B cell (primary cell): ENCODE measurements around the gene FXYD3. TPM values are rescaled to one million over a fixed set of nuclear protein-coding genes. Genes with fewer than 3 reads are reported as not detected.

Source experiments
- ATAC-seq: fragments of 200-7000 bp; cut with Tn5 transposase; one replicate; pipeline ENCODE4 v1.10.0; 2021; ENCODE audit warnings: low read depth, mild to moderate bottlenecking, moderate number of reproducible peaks, moderate library complexity
- CTCF ChIA-PET: fragments of 350-600 bp; sonication (Branson Sonifier 250); formaldehyde crosslinking; loops from one replicate; lab custom pipeline; 2021; ENCODE audit warnings: antibody characterized with exemption, inconsistent platforms; lab: Charles Lee
- POLR2A ChIA-PET: fragments of 350-600 bp; sonication (Branson Sonifier 250); formaldehyde crosslinking; loops from one replicate; lab custom pipeline; 2021; ENCODE audit warnings: antibody characterized with exemption; lab: Charles Lee
- DNase-seq: peaks from one replicate; pipeline ENCODE4 v3.0.0; 2013
- H2AFZ ChIP-seq: 2 replicates; pipeline ENCODE4 v1.6.1; 2012; ENCODE audit warnings: mild to moderate bottlenecking, low read depth, low read length; ENCODE audit not compliant: insufficient read depth, poor library complexity, severe bottlenecking
- H3K27ac ChIP-seq, 2 donors: 1 replicate in 1 of 2; 2 replicates in 1 of 2; pipeline ENCODE4 v1.5.1; 2012 to 2013; ENCODE audit warnings: low read length in 2 of 2, mild to moderate bottlenecking in 2 of 2, moderate library complexity in 1 of 2
- H3K27me3 ChIP-seq, 4 experiments: fragments of 200-600 bp in 1 of 4; sonication (generic) in 1 of 4; replicated peaks in 1 of 4; 1 replicate in 2 of 4; 2 replicates in 2 of 4; pipeline versions ENCODE4 v1.6.1 to v1.7.0; 2013 to 2016; ENCODE audit warnings: low read length in 3 of 4, mild to moderate bottlenecking in 2 of 4, mixed read lengths in 1 of 4, moderate library complexity in 1 of 4; ENCODE audit not compliant: insufficient read depth in 4 of 4, control insufficient read depth in 3 of 4; ENCODE audit errors: control extremely low read depth in 1 of 4
- H3K36me3 ChIP-seq, 2 experiments: replicated peaks in 1 of 2; 1 replicate in 1 of 2; 2 replicates in 1 of 2; pipeline versions ENCODE4 v1.6.1 to v1.7.1; 2013; ENCODE audit warnings: low read length in 1 of 2; ENCODE audit not compliant: insufficient read depth in 2 of 2, control insufficient read depth in 1 of 2; ENCODE audit errors: control extremely low read depth in 1 of 2, extremely low read depth in 1 of 2
- H3K4me1 ChIP-seq, 2 donors: fragments of 200-600 bp in 1 of 2; sonication (generic) in 1 of 2; 1 replicate in 1 of 2; 2 replicates in 1 of 2; pipeline versions ENCODE4 v1.5.1 to v1.6.1; 2013 to 2017; ENCODE audit warnings: low read length in 2 of 2; ENCODE audit not compliant: control insufficient read depth in 2 of 2, insufficient read depth in 2 of 2
- H3K4me2 ChIP-seq: replicated peaks from 2 replicates; pipeline ENCODE3; 2012; ENCODE audit warnings: mild to moderate bottlenecking, low read depth, low read length; ENCODE audit not compliant: poor library complexity, severe bottlenecking
- H3K4me3 ChIP-seq, 5 experiments: fragments of 200-600 bp in 1 of 5; sonication (generic) in 1 of 5; 1 replicate in 3 of 5; 2 replicates in 2 of 5; pipeline versions ENCODE4 v1.5.1 to v1.7.0; 2011 to 2016; ENCODE audit warnings: low read length in 4 of 5, mild to moderate bottlenecking in 4 of 5, low read depth in 2 of 5, control low read depth in 1 of 5, moderate library complexity in 1 of 5; ENCODE audit not compliant: insufficient read depth in 1 of 5; ENCODE audit errors: control extremely low read depth in 1 of 5, extremely low read depth in 1 of 5
- H3K79me2 ChIP-seq: fragments of 200-600 bp; sonication (generic); one replicate; pipeline ENCODE4 v1.6.0; 2016; ENCODE audit warnings: low read length; ENCODE audit not compliant: control insufficient read depth, insufficient read depth
- H3K9ac ChIP-seq: fragments of 200-600 bp; sonication (generic); 2 replicates; pipeline ENCODE4 v1.6.1; 2017; ENCODE audit warnings: mild to moderate bottlenecking, low read length, moderate library complexity
- H3K9me3 ChIP-seq, 3 donors: one replicate each; pipeline versions ENCODE4 v1.6.1 to v1.7.1; 2013; ENCODE audit warnings: low read length in 2 of 3; ENCODE audit not compliant: control insufficient read depth in 2 of 3, insufficient read depth in 1 of 3; ENCODE audit errors: control extremely low read depth in 1 of 3
- H4K20me1 ChIP-seq: 2 replicates; pipeline ENCODE4 v1.6.0; 2012; ENCODE audit warnings: mild to moderate bottlenecking, low read length; ENCODE audit not compliant: insufficient read depth, control insufficient read depth, poor library complexity, severe bottlenecking
- H3K27ac Mint-ChIP-seq: one replicate; pipeline ENCODE4 v1.8.0; 2021; ENCODE audit warnings: mixed read lengths
- H3K27me3 Mint-ChIP-seq: one replicate; pipeline ENCODE4 v1.8.0; 2021; ENCODE audit warnings: mixed read lengths
- H3K4me1 Mint-ChIP-seq: one replicate; pipeline ENCODE4 v1.8.0; 2021; ENCODE audit warnings: mixed read lengths
- H3K4me3 Mint-ChIP-seq: one replicate; pipeline ENCODE4 v1.8.0; 2021; ENCODE audit warnings: mixed read lengths
- H3K9me3 Mint-ChIP-seq: one replicate; pipeline ENCODE4 v1.8.0; 2022; ENCODE audit warnings: mixed read lengths; ENCODE audit not compliant: insufficient read depth
- CTCF ChIP-seq: fragments of 200-600 bp; IDR thresholded peaks from one replicate; pipeline ENCODE4 v1.8.0; 2022; ENCODE audit warnings: antibody characterized with exemption, mild to moderate bottlenecking
- EZH2 ChIP-seq: IDR thresholded peaks from 2 replicates; pipeline ENCODE4 v1.6.1; 2012; ENCODE audit warnings: borderline replicate concordance, low read depth, mild to moderate bottlenecking, moderate library complexity, low read length; ENCODE audit not compliant: insufficient read depth, poor library complexity, severe bottlenecking
- WGBS: methylation state at CpG from one replicate; pipeline ENCODE4 v1.1.5; 2013; ENCODE audit warnings: missing lambda C conversion rate; ENCODE audit not compliant: insufficient coverage; 5-methylcytosine and 5-hydroxymethylcytosine counted together
- intact Hi-C: fragments of 100-400 bp; cut with micrococcal nuclease; formaldehyde crosslinking; loops from one replicate; pipeline ENCODE4 v1.10.0; 2022
- polyA plus RNA-seq: library from polyadenylated mRNA; depleted of rRNA; stranded (reverse); fragments of >200 nt; gene quantifications from 2 replicates; pipeline ENCODE4 v1.2.3, GENCODE V29; 2012
- total RNA-seq, 2 donors: library from RNA; stranded (reverse); fragments of 120-200 nt in 1 of 2; gene quantifications; 1 replicate in 1 of 2; 2 replicates in 1 of 2; pipeline versions ENCODE4 v1.2.3 to v1.2.4, GENCODE V29; 2013 to 2022

The FXYD3 gene
- total and polyA plus RNA-seq, 2 donors (not counting 1 experiment from before 2014, with no cell fraction given), result not detected

- Histone ChIP-seq H3K9me3 (peaks cover 0 to 18% (median 10%) of the 10 kb centered on the region in 3 donors), H3K27me3 (no peaks in the 10 kb centered on the region), H4K20me1 (no peaks in the 10 kb centered on the region), H3K4me1 (peaks cover 13 to 29% of the 10 kb centered on the region in 2 donors), H3K4me2 (no peak overlapping the region), H3K27ac (no peak overlapping the region), H3K36me3 (no peaks in the 10 kb centered on the region), H3K79me2 (no peaks in the 10 kb centered on the region), H3K4me3 (no peak overlapping the region), H2AFZ (no peak overlapping the region), H3K9ac (no peak overlapping the region)
- ATAC-seq, result no peak
- H3K27me3 Mint-ChIP-seq, result no peaks in the 10 kb centered on the region
- no peak overlapping the region for H3K27ac Mint-ChIP-seq
- peaks cover 29% of the 10 kb centered on the region for H3K4me1 Mint-ChIP-seq
- H3K9me3 Mint-ChIP-seq, result no peaks in the 10 kb centered on the region
- 94% methylated on average over 14 of the region's 15 CpGs for WGBS
- POLR2A ChIA-PET, result interaction anchor here (0.6 to 1.9 kb wide), 4 partner anchors 20 to 253 kb away, joined by 3 to 7 read pairs (median 6); no protein-coding TSS in a partner anchor
- no peak overlapping the region for H3K4me3 Mint-ChIP-seq
- CTCF ChIA-PET, result interaction anchor here (0.8 to 6.0 kb wide), 30 partner anchors 8 to 432 kb away, joined by 3 to 192 read pairs (median 5); partner anchors contain the start of genes FXYD1, FXYD3, FXYD5 and FXYD7
- no peak for DNase-seq
- intact Hi-C loops, result loop anchor here (5.0 kb wide), 1 partner anchor 201 kb away; the partner anchor contains the start of gene USF2
- TF ChIP-seq CTCF, result no peak
- no peak for TF ChIP-seq EZH2
These were observed 49.5 kb upstream of the FXYD3 start for GRCh38 chr19:35066121-35066520.
